Liver (tissue), 3 donors: ENCODE measurements around the gene MYOT.

Source experiments
- RXRA ChIP-seq, 2 donors: IDR thresholded peaks; 2 replicates each; pipeline ENCODE4 v1.6.1; 2017 to 2018; ENCODE audit warnings: antibody characterized with exemption in 2 of 2, mild to moderate bottlenecking in 1 of 2
- TAF1 ChIP-seq: conservative IDR thresholded peaks from 2 replicates; pipeline ENCODE4 v1.6.1; 2016; ENCODE audit warnings: antibody characterized with exemption, mild to moderate bottlenecking
- TF ChIP-seq, protein P1 (sequence below): fragments of 150-350 bp; IDR thresholded peaks from 2 replicates; pipeline ENCODE4 v1.5.1; 2017; ENCODE audit warnings: improper control_type of control experiment, low read depth, low read length; ENCODE audit not compliant: missing input control
- TF ChIP-seq, protein P2 (sequence below): IDR thresholded peaks from 2 replicates; pipeline ENCODE4 v1.6.1; 2016; ENCODE audit warnings: antibody characterized with exemption
- donor health status: healthy.
- donor health status: healthy.

DNA sequence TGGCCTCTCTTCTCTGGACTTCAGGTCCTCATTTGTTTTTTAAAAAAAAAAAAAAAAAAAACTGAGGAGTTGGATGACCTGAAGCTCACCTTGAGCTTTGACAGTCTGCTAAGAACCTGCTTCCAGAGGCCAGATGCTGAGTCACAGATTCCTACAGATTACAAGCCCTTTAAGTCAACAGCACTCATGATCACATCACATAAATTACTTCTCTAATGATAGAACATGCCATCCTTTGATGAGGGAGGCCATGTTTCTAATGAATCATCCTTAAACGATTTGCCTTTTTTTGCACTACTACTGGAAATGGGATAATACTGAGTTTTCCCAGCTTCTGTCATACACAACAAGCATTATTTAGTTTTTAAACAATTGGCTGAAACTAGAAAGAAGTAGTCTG is 34.2 kb upstream of the MYOT start:
- TF ChIP-seq, protein P1, sequence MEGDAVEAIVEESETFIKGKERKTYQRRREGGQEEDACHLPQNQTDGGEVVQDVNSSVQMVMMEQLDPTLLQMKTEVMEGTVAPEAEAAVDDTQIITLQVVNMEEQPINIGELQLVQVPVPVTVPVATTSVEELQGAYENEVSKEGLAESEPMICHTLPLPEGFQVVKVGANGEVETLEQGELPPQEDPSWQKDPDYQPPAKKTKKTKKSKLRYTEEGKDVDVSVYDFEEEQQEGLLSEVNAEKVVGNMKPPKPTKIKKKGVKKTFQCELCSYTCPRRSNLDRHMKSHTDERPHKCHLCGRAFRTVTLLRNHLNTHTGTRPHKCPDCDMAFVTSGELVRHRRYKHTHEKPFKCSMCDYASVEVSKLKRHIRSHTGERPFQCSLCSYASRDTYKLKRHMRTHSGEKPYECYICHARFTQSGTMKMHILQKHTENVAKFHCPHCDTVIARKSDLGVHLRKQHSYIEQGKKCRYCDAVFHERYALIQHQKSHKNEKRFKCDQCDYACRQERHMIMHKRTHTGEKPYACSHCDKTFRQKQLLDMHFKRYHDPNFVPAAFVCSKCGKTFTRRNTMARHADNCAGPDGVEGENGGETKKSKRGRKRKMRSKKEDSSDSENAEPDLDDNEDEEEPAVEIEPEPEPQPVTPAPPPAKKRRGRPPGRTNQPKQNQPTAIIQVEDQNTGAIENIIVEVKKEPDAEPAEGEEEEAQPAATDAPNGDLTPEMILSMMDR, result no peak
- TF ChIP-seq, protein P2, sequence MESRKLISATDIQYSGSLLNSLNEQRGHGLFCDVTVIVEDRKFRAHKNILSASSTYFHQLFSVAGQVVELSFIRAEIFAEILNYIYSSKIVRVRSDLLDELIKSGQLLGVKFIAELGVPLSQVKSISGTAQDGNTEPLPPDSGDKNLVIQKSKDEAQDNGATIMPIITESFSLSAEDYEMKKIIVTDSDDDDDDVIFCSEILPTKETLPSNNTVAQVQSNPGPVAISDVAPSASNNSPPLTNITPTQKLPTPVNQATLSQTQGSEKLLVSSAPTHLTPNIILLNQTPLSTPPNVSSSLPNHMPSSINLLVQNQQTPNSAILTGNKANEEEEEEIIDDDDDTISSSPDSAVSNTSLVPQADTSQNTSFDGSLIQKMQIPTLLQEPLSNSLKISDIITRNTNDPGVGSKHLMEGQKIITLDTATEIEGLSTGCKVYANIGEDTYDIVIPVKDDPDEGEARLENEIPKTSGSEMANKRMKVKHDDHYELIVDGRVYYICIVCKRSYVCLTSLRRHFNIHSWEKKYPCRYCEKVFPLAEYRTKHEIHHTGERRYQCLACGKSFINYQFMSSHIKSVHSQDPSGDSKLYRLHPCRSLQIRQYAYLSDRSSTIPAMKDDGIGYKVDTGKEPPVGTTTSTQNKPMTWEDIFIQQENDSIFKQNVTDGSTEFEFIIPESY, result no peak
- TF ChIP-seq RXRA (IDR thresholded peaks at IDR 0.05) (no peak), TAF1 (no peak)
